GM23338 (cell line): Measurements from ENCODE around the gene ARPC5. TPM values are rescaled to one million over a fixed set of nuclear protein-coding genes. Genes with fewer than 3 reads are reported as not detected.

ENCODE experiments used
- ATAC-seq: fragments of 200-7000 bp; cut with Tn5 transposase; 3 replicates; pipeline ENCODE4 v1.9.1; 2020
- DNase-seq: peaks from one replicate; pipeline ENCODE4 v3.0.0-alpha.2; 2015; ENCODE audit warnings: low spot score
- H2AFZ ChIP-seq: fragments of 200-600 bp; sonication (generic); 2 replicates; pipeline ENCODE4 v1.8.0; 2016; ENCODE audit warnings: antibody characterized with exemption, mild to moderate bottlenecking, moderate library complexity
- H3F3A ChIP-seq: fragments of 200-600 bp; sonication (generic); replicated peaks from 2 replicates; pipeline ENCODE4 v1.8.0; 2017; ENCODE audit warnings: antibody characterized with exemption, mixed run types, low read depth
- H3K27ac ChIP-seq: fragments of 200-600 bp; sonication (generic); 2 replicates; pipeline ENCODE4 v1.6.1; 2016; ENCODE audit warnings: low read depth
- H3K27me3 ChIP-seq: fragments of 200-600 bp; sonication (generic); 2 replicates; pipeline ENCODE4 v1.8.0; 2016; ENCODE audit warnings: mild to moderate bottlenecking, mixed run types, moderate library complexity; ENCODE audit not compliant: insufficient read depth
- H3K36me3 ChIP-seq: fragments of 200-600 bp; sonication (generic); 2 replicates; pipeline ENCODE4 v1.8.0; 2016; ENCODE audit warnings: mild to moderate bottlenecking; ENCODE audit not compliant: insufficient read depth
- H3K4me1 ChIP-seq: fragments of 200-600 bp; sonication (generic); 2 replicates; pipeline ENCODE4 v1.8.0; 2016; ENCODE audit warnings: mild to moderate bottlenecking, moderate library complexity; ENCODE audit not compliant: insufficient read depth
- H3K4me2 ChIP-seq: fragments of 200-600 bp; sonication (generic); 2 replicates; pipeline ENCODE4 v1.7.1; 2017; ENCODE audit warnings: mixed run types
- H3K4me3 ChIP-seq: fragments of 200-600 bp; sonication (generic); 2 replicates; pipeline ENCODE4 v1.6.1; 2016; ENCODE audit warnings: mixed run types
- H3K79me2 ChIP-seq: fragments of 200-600 bp; sonication (generic); replicated peaks from 2 replicates; pipeline ENCODE4 v1.8.0; 2017; ENCODE audit warnings: mild to moderate bottlenecking; ENCODE audit not compliant: insufficient read depth
- H3K9me2 ChIP-seq: fragments of 200-600 bp; sonication (generic); 2 replicates; pipeline ENCODE4 v1.8.0; 2017; ENCODE audit not compliant: insufficient read depth
- H4K20me1 ChIP-seq: fragments of 200-600 bp; sonication (generic); replicated peaks from 2 replicates; pipeline ENCODE4 v1.8.0; 2017; ENCODE audit warnings: mild to moderate bottlenecking; ENCODE audit not compliant: insufficient read depth
- H3K27ac Mint-ChIP-seq: 2 replicates; pipeline ENCODE4 v1.8.0; 2020; ENCODE audit warnings: inconsistent platforms, mild to moderate bottlenecking, moderate library complexity, mixed read lengths
- H3K27me3 Mint-ChIP-seq: 3 replicates; pipeline ENCODE4 v1.8.0; 2022; ENCODE audit warnings: low read depth, mild to moderate bottlenecking, moderate library complexity, mixed read lengths, inconsistent platforms; ENCODE audit not compliant: insufficient read depth, poor library complexity
- H3K36me3 Mint-ChIP-seq: 3 replicates; pipeline ENCODE4 v1.8.0; 2021; ENCODE audit warnings: low read depth, mild to moderate bottlenecking, inconsistent platforms, moderate library complexity, mixed read lengths
- H3K4me1 Mint-ChIP-seq: 3 replicates; pipeline ENCODE4 v1.8.0; 2020; ENCODE audit warnings: mild to moderate bottlenecking, inconsistent platforms, mixed read lengths
- H3K4me3 Mint-ChIP-seq: 3 replicates; pipeline ENCODE4 v1.8.0; 2021; ENCODE audit warnings: moderate library complexity, mild to moderate bottlenecking, inconsistent platforms, mixed read lengths
- H3K9me3 Mint-ChIP-seq: 3 replicates; pipeline ENCODE4 v1.8.0; 2020; ENCODE audit warnings: moderate library complexity, mild to moderate bottlenecking, inconsistent platforms, mixed read lengths
- CREB1 ChIP-seq: fragments of 250-450 bp; sonication (Bioruptor Pico); IDR thresholded peaks from 2 replicates; pipeline ENCODE4 v1.5.0; 2020; ENCODE audit warnings: low read depth, mild to moderate bottlenecking, moderate library complexity
- EZH2 ChIP-seq: fragments of 200-600 bp; sonication (generic); IDR thresholded peaks from one replicate; pipeline ENCODE4 v1.8.0; 2017; ENCODE audit warnings: antibody characterized with exemption, mild to moderate bottlenecking, low read depth; ENCODE audit not compliant: unreplicated experiment
- EZH2phosphoT487 ChIP-seq: fragments of 200-600 bp; sonication (generic); IDR thresholded peaks from one replicate; pipeline ENCODE4 v1.8.1; 2018; ENCODE audit warnings: antibody characterized with exemption; ENCODE audit not compliant: unreplicated experiment
- STAT1 ChIP-seq: IDR thresholded peaks from one replicate; pipeline ENCODE4 v1.6.1; 2016; ENCODE audit warnings: antibody characterized with exemption; ENCODE audit not compliant: unreplicated experiment
- ZNF331 ChIP-seq: fragments of 250-450 bp; sonication (Bioruptor Pico); IDR thresholded peaks from 2 replicates; pipeline ENCODE4 v1.5.0; 2020; ENCODE audit warnings: low read depth, mild to moderate bottlenecking, moderate library complexity
- polyA plus RNA-seq: library from polyadenylated mRNA; unstranded; fragments of >200 nt; fragmentation: Nextera tagmentation; extraction: Ambion mirVana; gene quantifications from 2 replicates; pipeline ENCODE4 v1.2.1, GENCODE V29; 2016
- total RNA-seq: library from RNA; depleted of rRNA; stranded (reverse); fragments of >200 nt; shearing (Covaris generic); gene quantifications from 2 replicates; pipeline ENCODE4 v1.2.3, GENCODE V29; 2014
- TF ChIP-seq, protein P1 (sequence below): fragments of 250-450 bp; sonication (Bioruptor Pico); IDR thresholded peaks from 2 replicates; pipeline ENCODE4 v1.5.0; 2020; ENCODE audit warnings: mild to moderate bottlenecking, moderate library complexity
- TF ChIP-seq, protein P2 (sequence below), 2 experiments: fragments of 200-600 bp in 1 of 2; sonication (generic) in 1 of 2; conservative IDR thresholded peaks; 2 replicates each; pipeline versions ENCODE4 v1.5.1 to v1.6.1; 2016 to 2017; ENCODE audit warnings: antibody characterized with exemption in 2 of 2, low read depth in 2 of 2, mild to moderate bottlenecking in 2 of 2, moderate library complexity in 1 of 2

Gene ARPC5
- total and polyA plus RNA-seq, 2 experiments from 2014 or later = 75.4 to 98.9 TPM

DNA sequence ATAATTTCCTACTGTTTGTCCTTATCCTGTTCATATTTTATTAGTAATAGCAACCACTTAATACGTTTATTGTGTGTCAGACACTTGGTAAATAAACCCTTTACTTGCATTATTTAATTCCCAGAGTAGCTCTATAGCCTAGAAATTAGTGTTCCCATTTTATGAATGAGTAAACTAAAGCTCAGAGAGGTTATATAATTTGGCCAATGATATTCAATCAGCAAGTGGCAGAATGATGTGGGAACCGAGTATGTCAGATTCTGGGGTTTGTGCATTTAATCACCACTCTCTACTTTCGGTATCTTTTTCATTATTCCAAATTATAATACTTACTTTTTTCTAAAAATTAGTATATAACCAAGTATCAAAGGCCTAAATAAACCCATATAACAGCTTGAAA is 6.6 kb upstream of the ARPC5 start (continued):
- TF ChIP-seq, protein P1, sequence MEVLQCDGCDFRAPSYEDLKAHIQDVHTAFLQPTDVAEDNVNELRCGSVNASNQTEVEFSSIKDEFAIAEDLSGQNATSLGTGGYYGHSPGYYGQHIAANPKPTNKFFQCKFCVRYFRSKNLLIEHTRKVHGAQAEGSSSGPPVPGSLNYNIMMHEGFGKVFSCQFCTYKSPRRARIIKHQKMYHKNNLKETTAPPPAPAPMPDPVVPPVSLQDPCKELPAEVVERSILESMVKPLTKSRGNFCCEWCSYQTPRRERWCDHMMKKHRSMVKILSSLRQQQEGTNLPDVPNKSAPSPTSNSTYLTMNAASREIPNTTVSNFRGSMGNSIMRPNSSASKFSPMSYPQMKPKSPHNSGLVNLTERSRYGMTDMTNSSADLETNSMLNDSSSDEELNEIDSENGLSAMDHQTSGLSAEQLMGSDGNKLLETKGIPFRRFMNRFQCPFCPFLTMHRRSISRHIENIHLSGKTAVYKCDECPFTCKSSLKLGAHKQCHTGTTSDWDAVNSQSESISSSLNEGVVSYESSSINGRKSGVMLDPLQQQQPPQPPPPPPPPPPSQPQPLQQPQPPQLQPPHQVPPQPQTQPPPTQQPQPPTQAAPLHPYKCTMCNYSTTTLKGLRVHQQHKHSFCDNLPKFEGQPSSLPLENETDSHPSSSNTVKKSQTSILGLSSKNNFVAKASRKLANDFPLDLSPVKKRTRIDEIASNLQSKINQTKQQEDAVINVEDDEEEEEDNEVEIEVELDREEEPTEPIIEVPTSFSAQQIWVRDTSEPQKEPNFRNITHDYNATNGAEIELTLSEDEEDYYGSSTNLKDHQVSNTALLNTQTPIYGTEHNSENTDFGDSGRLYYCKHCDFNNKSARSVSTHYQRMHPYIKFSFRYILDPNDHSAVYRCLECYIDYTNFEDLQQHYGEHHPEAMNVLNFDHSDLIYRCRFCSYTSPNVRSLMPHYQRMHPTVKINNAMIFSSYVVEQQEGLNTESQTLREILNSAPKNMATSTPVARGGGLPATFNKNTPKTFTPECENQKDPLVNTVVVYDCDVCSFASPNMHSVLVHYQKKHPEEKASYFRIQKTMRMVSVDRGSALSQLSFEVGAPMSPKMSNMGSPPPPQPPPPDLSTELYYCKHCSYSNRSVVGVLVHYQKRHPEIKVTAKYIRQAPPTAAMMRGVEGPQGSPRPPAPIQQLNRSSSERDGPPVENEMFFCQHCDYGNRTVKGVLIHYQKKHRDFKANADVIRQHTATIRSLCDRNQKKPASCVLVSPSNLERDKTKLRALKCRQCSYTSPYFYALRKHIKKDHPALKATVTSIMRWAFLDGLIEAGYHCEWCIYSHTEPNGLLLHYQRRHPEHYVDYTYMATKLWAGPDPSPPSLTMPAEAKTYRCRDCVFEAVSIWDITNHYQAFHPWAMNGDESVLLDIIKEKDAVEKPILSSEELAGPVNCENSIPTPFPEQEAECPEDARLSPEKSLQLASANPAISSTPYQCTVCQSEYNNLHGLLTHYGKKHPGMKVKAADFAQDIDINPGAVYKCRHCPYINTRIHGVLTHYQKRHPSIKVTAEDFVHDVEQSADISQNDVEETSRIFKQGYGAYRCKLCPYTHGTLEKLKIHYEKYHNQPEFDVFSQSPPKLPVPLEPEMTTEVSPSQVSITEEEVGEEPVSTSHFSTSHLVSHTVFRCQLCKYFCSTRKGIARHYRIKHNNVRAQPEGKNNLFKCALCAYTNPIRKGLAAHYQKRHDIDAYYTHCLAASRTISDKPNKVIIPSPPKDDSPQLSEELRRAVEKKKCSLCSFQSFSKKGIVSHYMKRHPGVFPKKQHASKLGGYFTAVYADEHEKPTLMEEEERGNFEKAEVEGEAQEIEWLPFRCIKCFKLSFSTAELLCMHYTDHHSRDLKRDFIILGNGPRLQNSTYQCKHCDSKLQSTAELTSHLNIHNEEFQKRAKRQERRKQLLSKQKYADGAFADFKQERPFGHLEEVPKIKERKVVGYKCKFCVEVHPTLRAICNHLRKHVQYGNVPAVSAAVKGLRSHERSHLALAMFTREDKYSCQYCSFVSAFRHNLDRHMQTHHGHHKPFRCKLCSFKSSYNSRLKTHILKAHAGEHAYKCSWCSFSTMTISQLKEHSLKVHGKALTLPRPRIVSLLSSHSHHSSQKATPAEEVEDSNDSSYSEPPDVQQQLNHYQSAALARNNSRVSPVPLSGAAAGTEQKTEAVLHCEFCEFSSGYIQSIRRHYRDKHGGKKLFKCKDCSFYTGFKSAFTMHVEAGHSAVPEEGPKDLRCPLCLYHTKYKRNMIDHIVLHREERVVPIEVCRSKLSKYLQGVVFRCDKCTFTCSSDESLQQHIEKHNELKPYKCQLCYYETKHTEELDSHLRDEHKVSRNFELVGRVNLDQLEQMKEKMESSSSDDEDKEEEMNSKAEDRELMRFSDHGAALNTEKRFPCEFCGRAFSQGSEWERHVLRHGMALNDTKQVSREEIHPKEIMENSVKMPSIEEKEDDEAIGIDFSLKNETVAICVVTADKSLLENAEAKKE (CRISPR knock-in tag) = no peak
- no peak for TF ChIP-seq STAT1
- TF ChIP-seq ZNF331 (CRISPR knock-in tag) = no peak
- TF ChIP-seq EZH2 = no peak
- TF ChIP-seq CREB1 (CRISPR knock-in tag) = no peak

DNA sequence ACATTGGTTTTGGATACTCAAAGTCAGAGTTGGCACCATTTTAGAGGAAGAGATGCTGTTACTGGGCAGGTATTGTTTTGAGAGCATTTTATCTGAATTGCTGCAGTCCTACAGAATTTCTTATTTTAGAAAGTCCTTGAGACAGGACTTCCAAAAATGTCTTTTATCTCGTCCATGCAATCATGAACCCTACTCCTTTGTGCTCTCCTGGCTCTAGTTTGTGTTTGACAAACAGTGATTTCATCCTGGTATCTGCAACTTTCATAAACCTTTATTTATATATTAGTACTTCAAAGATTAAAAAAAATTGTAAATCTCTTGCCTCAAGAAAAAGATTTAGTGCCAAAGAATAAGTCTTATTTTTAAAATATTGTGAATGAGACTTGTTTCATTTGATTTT is 4.6 kb upstream of the ARPC5 start:
- Mint-ChIP-seq H3K4me1 (peaks cover 5% of the 10 kb centered on the region; the same call in 2 of the 3 replicates), H3K27me3 (peaks cover 9% of the 10 kb centered on the region), H3K9me3 (no peaks in the 10 kb centered on the region), H3K36me3 (no peaks in the 10 kb centered on the region), H3K27ac (no peak overlapping the region), H3K4me3 (no peak overlapping the region)
- H3F3A ChIP-seq = no peaks in the 10 kb centered on the region
- no peaks in the 10 kb centered on the region for H3K36me3 ChIP-seq
- H4K20me1 ChIP-seq = no peaks in the 10 kb centered on the region
- no peak overlapping the region for H2AFZ ChIP-seq
- H3K4me1 ChIP-seq = no peaks in the 10 kb centered on the region
- no peak for ATAC-seq
- H3K4me2 ChIP-seq = no peak overlapping the region
- DNase-seq = no peak
- H3K9me2 ChIP-seq = no peaks in the 10 kb centered on the region
- H3K27ac ChIP-seq = no peak overlapping the region
- peaks cover 9% of the 10 kb centered on the region; the same call in 1 of the 2 replicates for H3K27me3 ChIP-seq
- H3K4me3 ChIP-seq = no peak overlapping the region
- no peaks in the 10 kb centered on the region for H3K79me2 ChIP-seq
- TF ChIP-seq, protein P1 (CRISPR knock-in tag) = no peak
- TF ChIP-seq EZH2phosphoT487 = no peak
- TF ChIP-seq, protein P2, sequence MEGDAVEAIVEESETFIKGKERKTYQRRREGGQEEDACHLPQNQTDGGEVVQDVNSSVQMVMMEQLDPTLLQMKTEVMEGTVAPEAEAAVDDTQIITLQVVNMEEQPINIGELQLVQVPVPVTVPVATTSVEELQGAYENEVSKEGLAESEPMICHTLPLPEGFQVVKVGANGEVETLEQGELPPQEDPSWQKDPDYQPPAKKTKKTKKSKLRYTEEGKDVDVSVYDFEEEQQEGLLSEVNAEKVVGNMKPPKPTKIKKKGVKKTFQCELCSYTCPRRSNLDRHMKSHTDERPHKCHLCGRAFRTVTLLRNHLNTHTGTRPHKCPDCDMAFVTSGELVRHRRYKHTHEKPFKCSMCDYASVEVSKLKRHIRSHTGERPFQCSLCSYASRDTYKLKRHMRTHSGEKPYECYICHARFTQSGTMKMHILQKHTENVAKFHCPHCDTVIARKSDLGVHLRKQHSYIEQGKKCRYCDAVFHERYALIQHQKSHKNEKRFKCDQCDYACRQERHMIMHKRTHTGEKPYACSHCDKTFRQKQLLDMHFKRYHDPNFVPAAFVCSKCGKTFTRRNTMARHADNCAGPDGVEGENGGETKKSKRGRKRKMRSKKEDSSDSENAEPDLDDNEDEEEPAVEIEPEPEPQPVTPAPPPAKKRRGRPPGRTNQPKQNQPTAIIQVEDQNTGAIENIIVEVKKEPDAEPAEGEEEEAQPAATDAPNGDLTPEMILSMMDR (conservative IDR thresholded peaks at IDR 0.05; ENCODE audit: low read depth in 2 of 2) = no peak
